Measurements from ENCODE around the gene CD40. TPM values are rescaled to one million over a fixed set of nuclear protein-coding genes. Genes with fewer than 3 reads are reported as not detected.

The CD40 gene
- total RNA-seq (2012; rRNA removed) = 0.28 and 0.36 TPM in 2 replicates
- 0.52 and 0.92 TPM in 2 replicates for polyA plus RNA-seq (2012; rRNA removed)
- 0.62 and 1.2 TPM in 2 replicates for polyA plus RNA-seq (2012; cell fraction: cytosol; rRNA removed)
- 1.1 and 1.6 TPM in 2 replicates for polyA plus RNA-seq (2012; cell fraction: nucleus; rRNA removed; ENCODE audit: low replicate concordance)
- Bru-seq, nascent RNA = percentile 13 among the genes with signal in this experiment
- BruChase-seq, experiment 1, labeled RNA remaining after a 6-hour chase = percentile 7 among the genes with signal in this experiment
- percentile 11 among the genes with signal in this experiment for BruChase-seq, experiment 2, labeled RNA remaining after a 2-hour chase
- long read RNA-seq = 0 reads

DNA sequence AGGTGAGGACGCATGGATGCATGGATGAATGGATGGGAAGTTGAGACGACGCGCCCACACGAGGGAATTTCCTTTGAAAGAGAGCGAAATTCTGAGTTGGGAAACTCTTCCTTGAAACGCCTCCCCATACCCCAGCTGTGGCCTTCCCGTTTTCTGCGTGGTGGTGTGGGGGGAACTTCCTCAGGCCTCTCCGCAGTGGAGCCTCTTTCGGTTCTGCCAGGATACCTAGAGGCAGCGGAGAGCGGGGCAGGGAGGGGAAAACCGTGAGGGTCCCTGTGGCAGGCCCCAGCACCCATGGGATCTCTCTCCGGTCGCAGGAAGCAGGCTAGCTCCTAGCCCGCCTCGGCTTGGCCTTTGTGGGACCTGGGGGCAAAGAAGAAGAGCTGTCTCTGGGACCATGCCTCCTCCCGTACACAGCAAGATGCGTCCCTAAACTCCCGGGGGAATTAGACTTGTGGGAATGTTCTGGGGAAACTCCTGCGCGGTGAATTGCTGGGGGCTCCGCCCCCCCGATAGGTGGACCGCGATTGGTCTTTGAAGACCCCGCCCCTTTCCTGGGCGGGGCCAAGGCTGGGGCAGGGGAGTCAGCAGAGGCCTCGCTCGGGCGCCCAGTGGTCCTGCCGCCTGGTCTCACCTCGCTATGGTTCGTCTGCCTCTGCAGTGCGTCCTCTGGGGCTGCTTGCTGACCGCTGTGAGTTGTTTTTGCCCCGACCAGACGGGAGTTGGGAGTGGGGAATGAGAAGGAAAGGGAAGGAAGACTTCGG is at the start of gene CD40:
Gene CD40 (plus strand): TSS at position 611 of the 764 bp plus-strand sequence. CDS start 30 bp downstream, at position 641.
- H2AK9ac ChIP-seq (replicated peaks; ENCODE audit: low read depth, low read length, poor library complexity) = no peak within 1 kb of the TSS
- no peak within 1 kb of the TSS for H3K18ac ChIP-seq (ENCODE audit: low read depth, low read length)
- H3K27me3 ChIP-seq (ENCODE audit: control insufficient read depth, insufficient read depth, low read length) = peaks cover 10% of the 10 kb centered on the region
- no peaks in the 10 kb centered on the region for H3K36me3 ChIP-seq (ENCODE audit: control insufficient read depth, insufficient read depth, low read length)
- no peak within 1 kb of the TSS for H2BK5ac ChIP-seq (ENCODE audit: low read depth, low read length, poor library complexity, severe bottlenecking)
- no peak within 1 kb of the TSS for H2BK20ac ChIP-seq (ENCODE audit: low read depth, low read length)
- no peak within 1 kb of the TSS for H3K4ac ChIP-seq (ENCODE audit: low read depth, low read length)
- no peak within 1 kb of the TSS for H3K27ac ChIP-seq (ENCODE audit: insufficient read depth, low read length)
- BruUV-seq (replicated peaks) = no TSS peak
- H4K91ac ChIP-seq (ENCODE audit: insufficient read depth, low read depth, low read length) = no peak within 1 kb of the TSS
- intact Hi-C loops (cut with micrococcal nuclease) = no loop called here
- no peak within 1 kb of the TSS for H4K8ac ChIP-seq (ENCODE audit: low read depth in 2 of 2, low read length in 2 of 2)
- no peak within 1 kb of the TSS for H3K56ac ChIP-seq (ENCODE audit: extremely low read depth, insufficient read depth, low read length)
- H2AK5ac ChIP-seq (ENCODE audit: low read depth, low read length) = no peak within 1 kb of the TSS
- whole genome bisulfite sequencing, 2 experiments (ENCODE audit: extremely low coverage in 2 of 2, insufficient read length in 1 of 2) = 17% methylated on average over 15 of the region's 40 CpGs; no CpG with 5 or more reads in 1 of the 2 experiments
- H3K4me3 ChIP-seq (ENCODE audit: insufficient read depth, low read depth, low read length) = peak within 1 kb of the TSS; percentile 24; the same call in 1 of the 2 replicates
- in situ Hi-C loops (cut with MboI; ENCODE audit: low sequenced_read_pairs) = no loop called here
- peak within 1 kb of the TSS; percentile 45 for H2AFZ ChIP-seq (replicated peaks; ENCODE audit: low read length, poor library complexity)
- no peak within 1 kb of the TSS for H2BK15ac ChIP-seq (ENCODE audit: low read depth, low read length)
- no peak within 1 kb of the TSS for H3K14ac ChIP-seq (replicated peaks; ENCODE audit: low read depth, low read length)
- ChIA-PET POLR2A (ENCODE audit: unreplicated experiment) (no interaction called here), CTCF (no interaction called here)
- no peak within 1 kb of the TSS for H4K5ac ChIP-seq (ENCODE audit: low read depth, low read length)
- no peak within 1 kb of the TSS for H3K23ac ChIP-seq (ENCODE audit: low read depth, low read length)
- no peaks in the 10 kb centered on the region for H3K9me3 ChIP-seq (ENCODE audit: control insufficient read depth, insufficient read depth, low read length)
- no peaks in the 10 kb centered on the region for H3K79me1 ChIP-seq (ENCODE audit: low read depth in 1 of 2, low read length in 2 of 2)
- no peaks in the 10 kb centered on the region for H3K4me1 ChIP-seq (ENCODE audit: control insufficient read depth, insufficient read depth, low read length)
- peak; percentile 72 for ATAC-seq (ENCODE audit: low read depth)
- H4K20me1 ChIP-seq (ENCODE audit: insufficient read depth, low read length) = no peaks in the 10 kb centered on the region
- no peak within 1 kb of the TSS for H3K9ac ChIP-seq (ENCODE audit: low read depth, low read length)
- H2BK120ac ChIP-seq (ENCODE audit: low read depth, low read length) = no peak within 1 kb of the TSS
- dilution Hi-C loops (cut with HindIII; ENCODE audit: low sequenced_read_pairs, unreplicated experiment) = no loop called here
- peak; percentile 23 for DNase-seq
- H3K4me2 ChIP-seq (ENCODE audit: low read depth, low read length) = peak within 1 kb of the TSS; percentile 12; the same call in 1 of the 2 replicates
- no peaks in the 10 kb centered on the region for H3K9me1 ChIP-seq (ENCODE audit: insufficient read depth, low read length)
- TF ChIP-seq USF2 (IDR thresholded peaks at IDR 0.05; ENCODE audit: low read depth, low read length) (no peak), RFX5 (IDR thresholded peaks at IDR 0.05; ENCODE audit: low read depth, low read length) (no peak), CHD1 (IDR thresholded peaks at IDR 0.05; ENCODE audit: low read depth, low read length) (no peak), ELK1 (IDR thresholded peaks at IDR 0.05; ENCODE audit: borderline replicate concordance, low read depth, low read length) (no peak), BHLHE40 (IDR thresholded peaks at IDR 0.05; ENCODE audit: low read depth, low read length) (no peak), NFE2L2 (IDR thresholded peaks at IDR 0.05; ENCODE audit: low read depth, low read length) (no peak), CTCF (conservative IDR thresholded peaks at IDR 0.05; ENCODE audit: low read depth, low read length) (no peak), CEBPB (IDR thresholded peaks at IDR 0.05; ENCODE audit: low read depth, low read length) (no peak), FOS (IDR thresholded peaks at IDR 0.05; ENCODE audit: low read depth, low read length) (no peak), POLR2A (IDR thresholded peaks at IDR 0.05; ENCODE audit: low read depth, low read length) (no peak), MXI1 (IDR thresholded peaks at IDR 0.05; ENCODE audit: borderline replicate concordance, low read depth, low read length) (no peak), RCOR1 (IDR thresholded peaks at IDR 0.05; ENCODE audit: insufficient replicate concordance, low read length) (no peak), MAFK (IDR thresholded peaks at IDR 0.05; ENCODE audit: low read depth, low read length) (no peak), MAZ (IDR thresholded peaks at IDR 0.05; ENCODE audit: borderline replicate concordance, low read depth, low read length) (no peak)

Measured in IMR-90 (cell line).